Renal cortical epithelial cell (primary cell): Measurements from ENCODE around the gene MRM2. TPM values are rescaled to one million over a fixed set of nuclear protein-coding genes. Genes with fewer than 3 reads are reported as not detected.

Experiments used
- total RNA-seq: library from RNA; depleted of rRNA; stranded (reverse); fragments of >200 nt; gene quantifications from 2 replicates; pipeline ENCODE4 v1.2.3, GENCODE V29; 2014

MRM2 gene
- total RNA-seq, 1 donor from 2014 or later: 17.9 TPM

Other genes starting within 250 kb of the MRM2 start
- gene MAD1L1, start 9.3 kb downstream of the MRM2 start, total RNA-seq: 33.5 and 64.4 TPM in 2 replicates
- 5.5 and 17.2 TPM in 2 replicates for gene NUDT1, start within 50 bp of the MRM2 start, total RNA-seq
- gene SNX8, start 72.2 kb upstream of the MRM2 start, total RNA-seq: 6.4 and 7.3 TPM in 2 replicates
- 239 and 257 TPM in 2 replicates for gene EIF3B, start 112.6 kb upstream of the MRM2 start, total RNA-seq
- 2.1 and 15.1 TPM in 2 replicates for gene CHST12, start 161.4 kb upstream of the MRM2 start, total RNA-seq
- not detected in 2 replicates for gene GRIFIN, start 234.2 kb upstream of the MRM2 start, total RNA-seq